GM18505 (cell line): ENCODE data around the gene SHISA7.
A peak's percentile ranks its signal among the peaks of the same experiment; 100 is the strongest.

Experiments
- ATAC-seq: cut with Tn5 transposase; IDR thresholded peaks from one replicate; pipeline ENCODE4 v1.9.1; 2021; ENCODE audit not compliant: unreplicated experiment
- POLR2A ChIP-seq: IDR thresholded peaks from 4 replicates; pipeline ENCODE4 v1.6.1; 2011; ENCODE audit warnings: borderline replicate concordance; ENCODE audit not compliant: insufficient read depth, insufficient read length; ENCODE audit errors: extremely low read depth

The SHISA7 gene

GRCh38 chr19:55485439-55486011 is 42.4 kb upstream of the SHISA7 start:
- TF ChIP-seq POLR2A = no peak
- no peak for ATAC-seq

DNA sequence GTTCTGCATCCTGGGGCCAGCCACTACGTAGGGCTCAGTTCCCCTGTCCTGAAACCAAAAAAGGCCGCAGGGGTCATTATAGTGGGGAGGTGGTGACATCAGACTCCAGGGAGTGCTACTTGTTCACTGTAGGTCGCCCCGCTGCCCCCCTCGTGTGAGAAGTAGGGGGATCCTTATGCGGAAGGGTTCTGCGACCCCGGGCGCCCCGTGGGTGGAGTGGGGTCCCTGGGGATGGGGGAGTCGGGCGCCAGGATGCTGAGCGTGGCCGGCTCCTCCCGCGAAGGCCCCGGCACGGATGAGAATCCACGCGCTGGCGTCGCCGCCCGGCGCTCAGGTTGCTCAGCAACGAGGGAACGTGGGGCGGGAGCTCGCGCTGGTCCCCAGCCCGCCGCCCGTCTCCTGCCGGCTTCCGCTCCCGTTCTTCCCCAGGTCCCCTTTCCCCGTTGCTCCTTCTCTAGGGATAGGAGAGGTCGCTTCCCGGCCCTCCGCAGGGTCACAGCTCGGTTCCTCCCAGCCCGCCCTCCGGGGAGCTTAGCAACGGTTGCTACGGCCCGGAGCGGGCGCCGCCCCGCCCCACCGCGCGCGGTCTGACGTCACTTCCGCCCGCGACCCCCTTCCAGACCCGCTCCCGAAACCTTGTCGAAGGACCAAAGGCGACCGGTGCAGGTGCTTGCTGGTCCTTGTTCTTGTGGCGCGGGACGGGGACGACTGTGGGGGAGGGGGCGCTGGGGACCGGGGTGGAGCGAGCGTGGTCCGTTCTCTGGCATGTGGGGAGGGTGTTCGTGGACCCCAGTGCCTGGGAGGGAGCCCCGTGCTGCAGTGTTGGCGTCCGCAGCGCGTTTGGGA is 41.7 kb upstream of the SHISA7 start, which contains the start of gene NAT14:
Gene NAT14, plus strand, starts transcription at position 596 of the 846 bp plus-strand sequence. CDS start 521 bp downstream, outside the sequence.
- ATAC-seq = peak; percentile 60
- TF ChIP-seq POLR2A = no peak

- ATAC-seq = no peak
- no peak for TF ChIP-seq POLR2A
Observed at GRCh38 chr19:55483706-55484592, 40.8 kb upstream of the SHISA7 start.

DNA sequence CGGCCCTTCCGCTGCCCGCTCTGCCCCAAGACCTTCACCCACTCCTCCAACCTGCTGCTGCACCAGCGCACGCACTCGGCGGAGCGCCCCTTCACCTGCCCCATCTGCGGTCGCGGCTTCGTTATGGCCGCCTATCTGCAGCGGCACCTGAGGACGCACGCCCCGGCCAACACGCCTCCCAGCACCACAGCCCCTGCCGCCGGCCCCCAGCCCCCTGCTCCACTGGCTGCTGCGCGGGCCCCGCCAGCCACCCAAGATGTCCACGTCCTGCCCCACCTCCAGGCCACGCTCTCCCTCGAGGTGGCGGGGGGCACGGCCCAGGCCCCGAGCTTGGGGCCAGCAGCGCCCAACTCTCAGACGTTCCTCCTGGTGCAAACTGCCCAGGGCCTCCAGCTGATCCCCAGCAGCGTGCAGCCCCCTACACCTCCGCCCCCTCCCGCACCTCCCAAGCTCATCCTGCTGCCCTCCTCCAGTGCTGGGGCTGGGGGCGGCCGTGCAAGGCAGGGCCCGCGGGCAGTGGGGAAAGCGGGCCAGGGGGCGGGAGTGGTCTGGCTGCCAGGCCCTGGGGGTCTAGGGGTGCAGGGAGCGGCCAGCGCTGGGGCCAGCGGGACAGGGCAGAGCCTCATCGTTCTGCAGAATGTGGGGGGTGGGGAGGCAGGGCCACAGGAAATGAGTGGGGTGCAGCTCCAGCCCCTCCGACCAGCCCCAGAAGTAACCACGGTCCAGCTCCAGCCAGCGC is 40.0 kb upstream of the SHISA7 start:
- no peak for TF ChIP-seq POLR2A
- no peak for ATAC-seq

DNA sequence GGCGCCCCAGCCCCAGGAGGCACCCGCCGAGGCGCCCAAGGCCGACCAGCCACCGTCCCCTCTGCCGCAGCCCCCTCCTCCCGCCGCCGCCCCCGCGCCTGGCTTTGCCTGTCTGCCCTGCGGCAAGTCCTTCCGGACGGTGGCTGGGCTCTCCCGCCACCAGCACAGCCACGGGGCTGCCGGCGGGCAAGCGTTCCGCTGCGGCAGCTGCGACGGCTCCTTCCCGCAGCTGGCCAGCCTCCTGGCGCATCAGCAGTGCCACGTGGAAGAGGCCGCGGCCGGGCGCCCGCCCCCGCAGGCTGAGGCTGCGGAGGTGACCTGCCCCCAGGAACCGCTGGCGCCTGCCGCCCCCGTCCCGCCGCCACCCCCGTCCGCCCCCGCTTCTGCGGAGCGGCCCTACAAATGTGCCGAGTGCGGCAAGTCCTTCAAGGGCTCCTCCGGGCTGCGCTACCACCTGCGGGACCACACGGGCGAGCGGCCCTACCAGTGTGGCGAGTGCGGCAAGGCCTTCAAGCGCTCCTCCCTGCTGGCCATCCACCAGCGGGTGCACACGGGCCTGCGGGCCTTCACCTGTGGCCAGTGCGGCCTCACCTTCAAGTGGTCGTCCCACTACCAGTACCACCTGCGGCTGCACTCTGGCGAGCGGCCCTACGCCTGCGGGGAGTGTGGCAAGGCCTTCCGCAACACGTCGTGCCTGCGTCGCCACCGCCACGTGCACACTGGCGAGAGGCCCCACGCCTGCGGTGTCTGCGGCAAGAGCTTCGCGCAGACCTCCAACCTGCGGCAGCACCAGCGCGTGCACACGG is 39.3 kb upstream of the SHISA7 start:
- no peak for TF ChIP-seq POLR2A
- ATAC-seq = no peak

DNA sequence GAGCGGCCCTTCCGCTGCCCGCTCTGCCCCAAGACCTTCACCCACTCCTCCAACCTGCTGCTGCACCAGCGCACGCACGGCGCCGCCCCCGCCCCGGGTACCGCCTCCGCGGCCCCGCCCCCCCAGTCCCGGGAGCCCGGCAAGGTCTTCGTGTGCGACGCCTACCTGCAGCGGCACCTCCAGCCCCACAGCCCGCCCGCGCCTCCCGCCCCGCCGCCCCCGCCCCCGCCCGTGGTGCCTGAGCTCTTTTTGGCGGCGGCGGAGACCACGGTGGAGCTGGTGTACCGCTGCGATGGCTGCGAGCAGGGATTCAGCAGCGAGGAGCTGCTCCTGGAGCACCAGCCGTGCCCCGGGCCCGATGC is 38.7 kb upstream of the SHISA7 start:
- ATAC-seq = no peak
- TF ChIP-seq POLR2A = no peak

- no peak for ATAC-seq
- TF ChIP-seq POLR2A = no peak
Observed at GRCh38 chr19:55481148-55481793, 38.2 kb upstream of the SHISA7 start.

GRCh38 chr19:55479451-55480230 is 36.5 kb upstream of the SHISA7 start:
- no peak for TF ChIP-seq POLR2A

GRCh38 chr19:55479045-55479444 is 35.9 kb upstream of the SHISA7 start:
- no peak for TF ChIP-seq POLR2A
- no peak for ATAC-seq

More at GRCh38 chr19:55479451-55480230, 36.5 kb upstream of the SHISA7 start:
- no peak for ATAC-seq

- ATAC-seq = no peak
- no peak for TF ChIP-seq POLR2A
Observed at GRCh38 chr19:55478364-55478763, 35.3 kb upstream of the SHISA7 start.

DNA sequence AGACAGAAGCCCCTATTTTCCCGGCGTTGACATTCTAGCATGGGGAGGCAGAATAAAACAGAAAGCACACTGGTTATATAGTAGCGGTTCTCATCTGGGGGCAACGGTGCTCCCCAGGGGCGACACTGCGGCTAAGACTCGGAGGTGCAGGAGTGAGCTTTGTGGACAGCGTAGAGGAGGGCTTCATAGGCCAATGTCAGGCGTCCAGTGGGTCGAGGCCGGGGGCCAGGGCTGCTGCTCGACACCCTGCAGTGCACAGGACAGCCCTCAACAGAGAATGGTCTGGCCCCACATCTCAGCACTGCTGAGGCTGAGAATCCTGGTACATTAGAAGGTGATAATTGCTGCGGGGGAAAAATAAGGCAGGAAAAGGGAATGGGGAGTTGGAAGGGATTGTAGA is 34.8 kb upstream of the SHISA7 start:
- TF ChIP-seq POLR2A = no peak
- ATAC-seq = no peak

DNA sequence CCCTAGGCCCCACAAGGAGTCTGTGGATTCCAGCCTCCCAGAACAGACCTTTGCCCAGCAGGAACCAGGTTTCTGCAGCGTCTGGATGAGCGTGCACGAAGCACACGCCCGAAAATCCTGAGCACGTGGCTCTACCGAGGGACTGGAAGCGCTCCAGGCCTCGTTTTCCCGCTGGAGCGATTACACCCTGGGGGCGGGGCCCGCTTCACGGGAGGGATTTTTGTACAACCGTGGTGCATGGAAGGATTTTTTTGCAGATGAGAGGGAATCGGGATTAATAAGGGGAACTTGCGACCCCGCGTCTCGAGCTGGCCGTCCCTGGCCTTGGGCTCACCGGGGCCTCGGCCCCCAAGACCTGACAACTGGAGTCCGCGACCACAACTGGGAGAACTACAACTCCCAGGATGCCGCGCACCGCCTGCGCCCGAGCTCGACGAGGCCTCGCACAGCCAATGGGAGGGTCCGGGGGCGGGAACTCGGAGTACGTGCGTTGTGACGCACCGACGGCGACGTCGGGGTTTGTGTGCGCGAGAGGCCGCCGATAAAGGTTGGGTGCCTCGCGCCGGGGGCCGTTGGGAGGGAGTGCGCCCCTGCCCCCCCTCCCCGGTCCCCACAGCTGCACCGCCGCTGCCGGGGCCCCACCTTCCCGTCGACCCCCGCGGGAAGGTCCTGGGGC is 33.1 kb upstream of the SHISA7 start, which contains the start of gene ZNF628:
Gene ZNF628, plus strand, starts transcription at position 518 of the 676 bp plus-strand sequence. CDS start 3,294 bp downstream, outside the sequence.
- peak; percentile 91 for ATAC-seq
- no peak for TF ChIP-seq POLR2A
